ENCODE measurements around the gene MSH6.

The MSH6 gene

GRCh38 chr2:47803363-47803762 is 20.4 kb downstream of the MSH6 start:
- no peak overlapping the region for H4K91ac ChIP-seq (ENCODE audit: low read length)
- no peak overlapping the region for H2BK15ac ChIP-seq (ENCODE audit: low read depth, poor library complexity, severe bottlenecking)
- no peak overlapping the region for H2BK120ac ChIP-seq (ENCODE audit: low read depth, low read length)
- no peak overlapping the region for H4K8ac ChIP-seq (ENCODE audit: low read length)
- H3K4me1 ChIP-seq (ENCODE audit: control insufficient read depth, insufficient read depth, low read depth, low read length) = no peaks in the 10 kb centered on the region
- H2BK5ac ChIP-seq (ENCODE audit: low read depth, low read length, poor library complexity, severe bottlenecking) = no peak overlapping the region
- H3K23ac ChIP-seq (ENCODE audit: low read length in 2 of 2) = no peak overlapping the region
- no peak overlapping the region for H3K4ac ChIP-seq (ENCODE audit: low read depth in 1 of 2, low read length in 2 of 2)
- DNase-seq = peak; percentile 10
- H2AK5ac ChIP-seq (ENCODE audit: low read length, severe bottlenecking) = no peak overlapping the region
- 96% methylated on average over 7 of the region's 7 CpGs for WGBS
- no peak overlapping the region for H3K14ac ChIP-seq (ENCODE audit: low read length in 2 of 2)
- no peak overlapping the region for H3K27ac ChIP-seq (ENCODE audit: low read length, poor library complexity, severe bottlenecking)
- no peaks in the 10 kb centered on the region for H3K27me3 ChIP-seq (ENCODE audit: control insufficient read depth in 1 of 2, insufficient read depth in 1 of 2, low read length in 2 of 2)
- H2AFZ ChIP-seq (ENCODE audit: low read depth, low read length) = no peak overlapping the region
- H2BK12ac ChIP-seq (ENCODE audit: low read length in 2 of 2) = no peak overlapping the region
- peaks cover 23% of the 10 kb centered on the region for H3K79me1 ChIP-seq (replicated peaks; ENCODE audit: low read length, poor library complexity, severe bottlenecking)
- H3K36me3 ChIP-seq (ENCODE audit: control insufficient read depth in 1 of 2, insufficient read depth in 2 of 2, low read depth in 1 of 2, low read length in 2 of 2) = peaks cover 35 to 100% of the 10 kb centered on the region in 2 experiments
- H3K4me2 ChIP-seq (ENCODE audit: low read length, poor library complexity, severe bottlenecking) = no peak overlapping the region
- H3K4me3 ChIP-seq (ENCODE audit: insufficient read depth in 1 of 2, low read depth in 1 of 2, low read length in 2 of 2) = no peak overlapping the region
- peaks cover 15% of the 10 kb centered on the region for H3K9me3 ChIP-seq (ENCODE audit: control insufficient read depth, low read length)
- H3K9ac ChIP-seq (ENCODE audit: low read length) = no peak overlapping the region
- no peak overlapping the region for H3K18ac ChIP-seq (ENCODE audit: low read depth in 1 of 2, low read length in 2 of 2)

GRCh38 chr2:47803770-47804169 is 20.8 kb downstream of the MSH6 start:
- peaks cover 32 to 100% of the 10 kb centered on the region in 2 experiments for H3K36me3 ChIP-seq (ENCODE audit: control insufficient read depth in 1 of 2, insufficient read depth in 2 of 2, low read depth in 1 of 2, low read length in 2 of 2)
- H2BK15ac ChIP-seq (ENCODE audit: low read depth, poor library complexity, severe bottlenecking) = no peak overlapping the region
- H3K9me3 ChIP-seq (ENCODE audit: control insufficient read depth, low read length) = peaks cover 15% of the 10 kb centered on the region
- H2AK5ac ChIP-seq (ENCODE audit: low read length, severe bottlenecking) = no peak overlapping the region
- H3K4ac ChIP-seq (ENCODE audit: low read depth in 1 of 2, low read length in 2 of 2) = no peak overlapping the region
- no peak overlapping the region for H2AFZ ChIP-seq (ENCODE audit: low read depth, low read length)
- H4K91ac ChIP-seq (ENCODE audit: low read length) = no peak overlapping the region
- peaks cover 20% of the 10 kb centered on the region for H3K79me1 ChIP-seq (replicated peaks; ENCODE audit: low read length, poor library complexity, severe bottlenecking)
- WGBS = 100% methylated on average over 1 of the region's 1 CpG
- H2BK12ac ChIP-seq (ENCODE audit: low read length in 2 of 2) = no peak overlapping the region
- H2BK120ac ChIP-seq (ENCODE audit: low read depth, low read length) = no peak overlapping the region
- H3K27me3 ChIP-seq (ENCODE audit: control insufficient read depth in 1 of 2, insufficient read depth in 1 of 2, low read length in 2 of 2) = no peaks in the 10 kb centered on the region
- DNase-seq = no peak
- no peak overlapping the region for H3K23ac ChIP-seq (ENCODE audit: low read length in 2 of 2)
- H3K4me3 ChIP-seq (ENCODE audit: insufficient read depth in 1 of 2, low read depth in 1 of 2, low read length in 2 of 2) = no peak overlapping the region
- no peak overlapping the region for H4K8ac ChIP-seq (ENCODE audit: low read length)
- no peak overlapping the region for H3K4me2 ChIP-seq (ENCODE audit: low read length, poor library complexity, severe bottlenecking)
- no peak overlapping the region for H3K9ac ChIP-seq (ENCODE audit: low read length)
- H2BK5ac ChIP-seq (ENCODE audit: low read depth, low read length, poor library complexity, severe bottlenecking) = no peak overlapping the region
- no peaks in the 10 kb centered on the region for H3K4me1 ChIP-seq (ENCODE audit: control insufficient read depth, insufficient read depth, low read depth, low read length)
- no peak overlapping the region for H3K18ac ChIP-seq (ENCODE audit: low read depth in 1 of 2, low read length in 2 of 2)
- no peak overlapping the region for H3K27ac ChIP-seq (ENCODE audit: low read length, poor library complexity, severe bottlenecking)
- H3K14ac ChIP-seq (ENCODE audit: low read length in 2 of 2) = no peak overlapping the region

GRCh38 chr2:47805850-47806249 is 22.9 kb downstream of the MSH6 start:
- H3K36me3 ChIP-seq (ENCODE audit: control insufficient read depth in 1 of 2, insufficient read depth in 2 of 2, low read depth in 1 of 2, low read length in 2 of 2) = peaks cover 24 to 100% of the 10 kb centered on the region in 2 experiments

DNA sequence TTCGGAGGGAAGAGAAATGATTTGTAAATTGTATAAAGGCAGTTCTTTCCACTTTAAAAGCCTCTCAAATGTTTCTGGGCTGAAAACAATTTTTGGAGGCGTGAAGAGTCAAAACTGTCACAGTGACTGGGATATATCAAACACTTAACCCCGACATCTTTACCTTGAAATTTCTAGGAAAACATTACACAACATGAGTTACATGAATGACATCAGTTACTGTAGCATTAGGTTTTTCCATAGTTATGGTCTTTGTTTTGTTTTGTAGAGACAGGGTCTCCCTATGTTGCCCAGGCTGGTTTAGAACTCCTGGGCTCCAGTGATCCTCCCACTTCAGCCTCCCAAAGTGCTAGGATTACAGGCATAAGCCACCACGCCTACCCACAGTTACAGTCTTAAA is 25.7 kb downstream of the MSH6 start:
- WGBS = no CpG with 5 or more reads among the region's 4 CpGs
- H3K4me3 ChIP-seq (ENCODE audit: insufficient read depth in 1 of 2, low read depth in 1 of 2, low read length in 2 of 2) = no peak overlapping the region
- no peak overlapping the region for H3K23ac ChIP-seq (ENCODE audit: low read length in 2 of 2)
- H3K27me3 ChIP-seq (ENCODE audit: control insufficient read depth in 1 of 2, insufficient read depth in 1 of 2, low read length in 2 of 2) = no peaks in the 10 kb centered on the region
- H2BK12ac ChIP-seq (ENCODE audit: low read length in 2 of 2) = no peak overlapping the region
- peaks cover 2% of the 10 kb centered on the region for H3K79me1 ChIP-seq (replicated peaks; ENCODE audit: low read length, poor library complexity, severe bottlenecking)
- no peak overlapping the region for H4K8ac ChIP-seq (ENCODE audit: low read length)
- no peak overlapping the region for H2AK5ac ChIP-seq (ENCODE audit: low read length, severe bottlenecking)
- H2AFZ ChIP-seq (ENCODE audit: low read depth, low read length) = no peak overlapping the region
- H2BK120ac ChIP-seq (ENCODE audit: low read depth, low read length) = no peak overlapping the region
- H2BK15ac ChIP-seq (ENCODE audit: low read depth, poor library complexity, severe bottlenecking) = no peak overlapping the region
- H3K9ac ChIP-seq (ENCODE audit: low read length) = no peak overlapping the region
- no peak overlapping the region for H4K91ac ChIP-seq (ENCODE audit: low read length)
- peaks cover 4% of the 10 kb centered on the region for H3K9me3 ChIP-seq (ENCODE audit: control insufficient read depth, low read length)
- H3K36me3 ChIP-seq (ENCODE audit: control insufficient read depth in 1 of 2, insufficient read depth in 2 of 2, low read depth in 1 of 2, low read length in 2 of 2) = peaks cover 7 to 99% of the 10 kb centered on the region in 2 experiments
- no peak overlapping the region for H3K14ac ChIP-seq (ENCODE audit: low read length in 2 of 2)
- peak; percentile 10 for DNase-seq
- H3K4me2 ChIP-seq (ENCODE audit: low read length, poor library complexity, severe bottlenecking) = no peak overlapping the region
- H3K18ac ChIP-seq (ENCODE audit: low read depth in 1 of 2, low read length in 2 of 2) = no peak overlapping the region
- H3K4me1 ChIP-seq (ENCODE audit: control insufficient read depth, insufficient read depth, low read depth, low read length) = no peaks in the 10 kb centered on the region
- no peak overlapping the region for H2BK5ac ChIP-seq (ENCODE audit: low read depth, low read length, poor library complexity, severe bottlenecking)
- H3K27ac ChIP-seq (ENCODE audit: low read length, poor library complexity, severe bottlenecking) = no peak overlapping the region
- no peak overlapping the region for H3K4ac ChIP-seq (ENCODE audit: low read depth in 1 of 2, low read length in 2 of 2)

More at GRCh38 chr2:47805850-47806249, 22.9 kb downstream of the MSH6 start:
- Histone ChIP-seq H4K91ac (ENCODE audit: low read length) (no peak overlapping the region), H3K4ac (ENCODE audit: low read depth in 1 of 2, low read length in 2 of 2) (no peak overlapping the region), H3K4me1 (ENCODE audit: control insufficient read depth, insufficient read depth, low read depth, low read length) (no peaks in the 10 kb centered on the region), H2BK15ac (ENCODE audit: low read depth, poor library complexity, severe bottlenecking) (no peak overlapping the region), H3K9me3 (ENCODE audit: control insufficient read depth, low read length) (peaks cover 15% of the 10 kb centered on the region), H3K14ac (ENCODE audit: low read length in 2 of 2) (no peak overlapping the region), H3K23ac (ENCODE audit: low read length in 2 of 2) (no peak overlapping the region), H2BK5ac (ENCODE audit: low read depth, low read length, poor library complexity, severe bottlenecking) (no peak overlapping the region), H2BK120ac (ENCODE audit: low read depth, low read length) (no peak overlapping the region), H4K8ac (ENCODE audit: low read length) (no peak overlapping the region), H3K18ac (ENCODE audit: low read depth in 1 of 2, low read length in 2 of 2) (no peak overlapping the region), H2AFZ (ENCODE audit: low read depth, low read length) (no peak overlapping the region), H2BK12ac (ENCODE audit: low read length in 2 of 2) (no peak overlapping the region), H2AK5ac (ENCODE audit: low read length, severe bottlenecking) (no peak overlapping the region), H3K27ac (ENCODE audit: low read length, poor library complexity, severe bottlenecking) (no peak overlapping the region), H3K4me3 (ENCODE audit: insufficient read depth in 1 of 2, low read depth in 1 of 2, low read length in 2 of 2) (no peak overlapping the region), H3K4me2 (ENCODE audit: low read length, poor library complexity, severe bottlenecking) (no peak overlapping the region), H3K79me1 (replicated peaks; ENCODE audit: low read length, poor library complexity, severe bottlenecking) (peaks cover 6% of the 10 kb centered on the region), H3K9ac (ENCODE audit: low read length) (no peak overlapping the region), H3K27me3 (ENCODE audit: control insufficient read depth in 1 of 2, insufficient read depth in 1 of 2, low read length in 2 of 2) (no peaks in the 10 kb centered on the region)
- DNase-seq = no peak
- 96% methylated on average over 3 of the region's 6 CpGs for WGBS
